ENCODE data around the gene SLC38A7.

DNA sequence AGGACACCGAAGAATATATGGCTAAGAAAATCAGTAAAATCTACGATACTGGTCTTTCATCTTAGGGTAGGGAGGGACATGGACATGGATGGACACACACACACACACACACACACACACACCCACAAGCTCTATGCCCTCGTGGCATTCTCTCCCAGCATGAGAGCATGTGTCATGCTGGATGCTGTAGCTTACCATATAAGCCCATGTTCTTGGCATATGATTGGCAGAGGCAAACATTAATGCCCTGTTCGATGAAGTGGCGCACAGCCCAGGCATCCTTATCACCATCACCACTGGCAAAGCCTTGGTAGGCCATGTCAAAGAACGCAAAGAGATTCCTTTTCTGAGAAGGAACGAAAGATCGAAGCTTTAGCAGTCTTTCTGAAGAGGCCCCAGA, 31.9 kb upstream of the SLC38A7 start:
- TF ChIP-seq, protein P1, sequence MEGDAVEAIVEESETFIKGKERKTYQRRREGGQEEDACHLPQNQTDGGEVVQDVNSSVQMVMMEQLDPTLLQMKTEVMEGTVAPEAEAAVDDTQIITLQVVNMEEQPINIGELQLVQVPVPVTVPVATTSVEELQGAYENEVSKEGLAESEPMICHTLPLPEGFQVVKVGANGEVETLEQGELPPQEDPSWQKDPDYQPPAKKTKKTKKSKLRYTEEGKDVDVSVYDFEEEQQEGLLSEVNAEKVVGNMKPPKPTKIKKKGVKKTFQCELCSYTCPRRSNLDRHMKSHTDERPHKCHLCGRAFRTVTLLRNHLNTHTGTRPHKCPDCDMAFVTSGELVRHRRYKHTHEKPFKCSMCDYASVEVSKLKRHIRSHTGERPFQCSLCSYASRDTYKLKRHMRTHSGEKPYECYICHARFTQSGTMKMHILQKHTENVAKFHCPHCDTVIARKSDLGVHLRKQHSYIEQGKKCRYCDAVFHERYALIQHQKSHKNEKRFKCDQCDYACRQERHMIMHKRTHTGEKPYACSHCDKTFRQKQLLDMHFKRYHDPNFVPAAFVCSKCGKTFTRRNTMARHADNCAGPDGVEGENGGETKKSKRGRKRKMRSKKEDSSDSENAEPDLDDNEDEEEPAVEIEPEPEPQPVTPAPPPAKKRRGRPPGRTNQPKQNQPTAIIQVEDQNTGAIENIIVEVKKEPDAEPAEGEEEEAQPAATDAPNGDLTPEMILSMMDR (conservative IDR thresholded peaks at IDR 0.05; ENCODE audit: low read depth, low read length) = no peak
- TF ChIP-seq EZH2phosphoT487 (IDR thresholded peaks at IDR 0.05; ENCODE audit: borderline replicate concordance, low read length) = no peak
